ENCODE results near the gene KLHL22. TPM values are rescaled to one million over a fixed set of nuclear protein-coding genes. Genes with fewer than 3 reads are reported as not detected.

Gene KLHL22
- total RNA-seq, 6 donors from 2014 or later, result 17.5 to 48.2 (median 22.7) TPM

GRCh38 chr22:20408891-20409290, 86.7 kb downstream of the KLHL22 start:
- DNase-seq (no peak), ATAC-seq (ENCODE audit: low FRiP score in 2 of 2) (no peak)
- H3K36me3 ChIP-seq, result peaks cover 5 to 31% (median 21%) of the 10 kb centered on the region in 4 donors
- no peaks in the 10 kb centered on the region for H3K4me1 ChIP-seq
- no peak overlapping the region for H3K27ac ChIP-seq
- H3K9me3 ChIP-seq, result no peaks in the 10 kb centered on the region
- H3K4me3 ChIP-seq, result no peak overlapping the region
- TF ChIP-seq CTCF (IDR thresholded peaks at IDR 0.05), result no peak
- no peak for TF ChIP-seq EP300 (IDR thresholded peaks at IDR 0.05)
- no peak for TF ChIP-seq POLR2A (IDR thresholded peaks at IDR 0.05)
- no peak for TF ChIP-seq POLR2AphosphoS5 (IDR thresholded peaks at IDR 0.05)
- WGBS, 2 donors, result 93 to 95% methylated on average over 4 of the region's 4 CpGs
- no peaks in the 10 kb centered on the region for H3K27me3 ChIP-seq

DNA sequence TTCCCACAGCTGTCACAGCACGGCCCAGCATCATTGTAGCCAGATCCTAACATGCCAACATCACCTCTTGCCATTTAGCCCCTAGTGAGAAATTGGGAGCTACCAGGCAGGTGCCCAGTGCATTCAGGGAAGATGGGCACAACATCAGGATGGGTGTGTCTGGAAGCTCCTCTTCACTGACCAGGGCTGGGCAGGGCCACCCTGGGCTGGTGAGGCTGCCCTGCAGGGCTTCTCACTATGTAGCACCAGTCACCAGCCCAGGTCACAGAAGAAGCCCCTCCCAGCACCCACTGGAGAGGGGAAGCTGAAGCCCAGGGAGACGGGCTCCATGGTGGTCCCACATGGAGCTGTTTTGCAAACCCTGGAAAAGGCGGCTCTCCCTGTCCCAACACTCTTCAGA, 87.8 kb downstream of the KLHL22 start:
- 84 to 86% methylated on average over 3 of the region's 3 CpGs for WGBS, 2 donors
- Histone ChIP-seq H3K4me1 (no peaks in the 10 kb centered on the region), H3K27me3 (no peaks in the 10 kb centered on the region), H3K9me3 (no peaks in the 10 kb centered on the region), H3K27ac (no peak overlapping the region), H3K4me3 (no peak overlapping the region), H3K36me3 (peaks cover 5 to 37% (median 24%) of the 10 kb centered on the region in 4 donors)
- DNase-seq, result peak in 1 of 2 donors; percentile 15
- no peak for ATAC-seq (ENCODE audit: low FRiP score in 2 of 2)
- no peak for TF ChIP-seq POLR2AphosphoS5 (IDR thresholded peaks at IDR 0.05)

- no peak overlapping the region for H3K27ac ChIP-seq
- no peak for ATAC-seq (ENCODE audit: low FRiP score in 2 of 2)
- DNase-seq, result peak in 1 of 2 donors; percentile 14
- TF ChIP-seq POLR2A (IDR thresholded peaks at IDR 0.05) (no peak), POLR2AphosphoS5 (IDR thresholded peaks at IDR 0.05) (no peak), EP300 (IDR thresholded peaks at IDR 0.05) (no peak), CTCF (IDR thresholded peaks at IDR 0.05) (no peak)
- 94 to 95% methylated on average over 8 to 13 of the region's 13 CpGs for WGBS, 2 donors
- H3K9me3 ChIP-seq, result no peaks in the 10 kb centered on the region
- H3K4me1 ChIP-seq, result no peaks in the 10 kb centered on the region
- no peaks in the 10 kb centered on the region for H3K27me3 ChIP-seq
- H3K36me3 ChIP-seq, result peaks cover 5 to 37% (median 24%) of the 10 kb centered on the region in 4 donors
- no peak overlapping the region for H3K4me3 ChIP-seq
Measured at GRCh38 chr22:20406686-20407408, 88.7 kb downstream of the KLHL22 start.

DNA sequence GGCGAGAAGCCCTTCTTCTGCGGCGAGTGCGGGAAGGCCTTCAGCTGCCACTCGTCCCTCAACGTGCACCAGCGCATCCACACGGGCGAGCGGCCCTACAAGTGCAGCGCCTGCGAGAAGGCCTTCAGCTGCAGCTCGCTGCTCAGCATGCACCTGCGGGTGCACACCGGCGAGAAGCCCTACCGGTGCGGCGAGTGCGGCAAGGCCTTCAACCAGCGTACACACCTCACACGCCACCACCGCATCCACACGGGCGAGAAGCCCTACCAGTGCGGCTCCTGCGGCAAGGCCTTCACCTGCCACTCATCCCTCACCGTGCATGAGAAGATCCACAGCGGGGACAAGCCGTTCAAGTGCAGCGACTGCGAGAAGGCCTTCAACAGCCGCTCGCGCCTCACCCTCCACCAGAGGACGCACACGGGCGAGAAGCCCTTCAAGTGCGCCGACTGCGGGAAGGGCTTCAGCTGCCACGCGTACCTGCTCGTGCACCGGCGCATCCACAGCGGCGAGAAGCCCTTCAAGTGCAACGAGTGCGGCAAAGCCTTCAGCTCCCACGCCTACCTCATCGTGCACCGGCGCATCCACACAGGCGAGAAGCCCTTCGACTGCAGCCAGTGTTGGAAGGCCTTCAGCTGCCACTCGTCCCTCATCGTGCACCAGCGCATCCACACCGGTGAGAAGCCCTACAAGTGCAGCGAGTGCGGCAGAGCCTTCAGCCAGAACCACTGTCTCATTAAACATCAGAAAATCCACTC, 89.5 kb downstream of the KLHL22 start:
- TF ChIP-seq EP300 (IDR thresholded peaks at IDR 0.05) (no peak), CTCF (IDR thresholded peaks at IDR 0.05) (no peak), POLR2AphosphoS5 (IDR thresholded peaks at IDR 0.05) (no peak), POLR2A (IDR thresholded peaks at IDR 0.05) (no peak)
- ATAC-seq (ENCODE audit: low FRiP score in 2 of 2) (no peak), DNase-seq (peak in 1 of 2 donors; percentile 81)
- 96 to 97% methylated on average over 40 to 62 of the region's 62 CpGs for WGBS, 2 donors
- no peak overlapping the region for H3K27ac ChIP-seq
- H3K4me1 ChIP-seq, result no peaks in the 10 kb centered on the region
- H3K27me3 ChIP-seq, result no peaks in the 10 kb centered on the region
- peaks cover 5 to 39% (median 25%) of the 10 kb centered on the region in 4 donors for H3K36me3 ChIP-seq
- no peak overlapping the region for H3K4me3 ChIP-seq
- H3K9me3 ChIP-seq, result no peaks in the 10 kb centered on the region

DNA sequence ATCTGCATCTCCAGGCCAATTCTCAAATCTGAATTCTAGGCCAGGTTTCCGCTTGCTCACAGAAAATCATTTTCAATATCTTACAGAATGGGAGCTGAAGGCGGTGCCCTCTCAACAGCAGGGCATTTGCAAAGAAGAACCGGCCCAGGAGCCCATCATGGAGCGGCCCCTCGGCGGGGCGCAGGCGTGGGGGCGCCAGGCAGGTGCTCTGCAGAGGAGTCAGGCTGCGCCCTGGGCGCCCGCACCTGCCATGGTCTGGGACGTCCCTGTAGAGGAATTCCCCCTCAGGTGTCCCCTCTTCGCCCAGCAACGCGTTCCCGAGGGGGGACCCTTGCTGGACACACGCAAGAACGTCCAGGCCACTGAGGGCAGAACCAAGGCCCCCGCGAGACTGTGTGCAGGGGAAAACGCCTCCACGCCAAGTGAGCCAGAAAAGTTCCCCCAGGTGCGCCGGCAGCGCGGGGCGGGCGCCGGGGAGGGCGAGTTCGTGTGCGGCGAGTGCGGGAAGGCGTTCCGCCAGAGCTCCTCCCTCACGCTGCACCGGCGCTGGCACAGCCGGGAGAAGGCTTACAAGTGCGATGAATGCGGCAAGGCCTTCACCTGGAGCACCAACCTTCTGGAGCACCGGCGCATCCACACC, 90.2 kb downstream of the KLHL22 start:
- Histone ChIP-seq H3K9me3 (no peaks in the 10 kb centered on the region), H3K27ac (no peak overlapping the region), H3K27me3 (no peaks in the 10 kb centered on the region), H3K4me1 (peaks cover 0 to 2% (median 0%) of the 10 kb centered on the region in 4 donors), H3K36me3 (peaks cover 5 to 45% (median 25%) of the 10 kb centered on the region in 4 donors), H3K4me3 (no peak overlapping the region)
- DNase-seq, result peak in 1 of 2 donors; percentile 81
- no peak for TF ChIP-seq CTCF (IDR thresholded peaks at IDR 0.05)
- ATAC-seq (ENCODE audit: low FRiP score in 2 of 2), result no peak
- WGBS, 2 donors, result 96 to 97% methylated on average over 25 to 39 of the region's 45 CpGs
